IMR-90 (cell line): Measurements from ENCODE around the gene DHH.

Source experiments
- CEBPB ChIP-seq: IDR thresholded peaks from 2 replicates; pipeline ENCODE4 v1.6.1; 2012; ENCODE audit warnings: low read depth, low read length, improper control_type of control experiment
- ELK1 ChIP-seq: fragments of 150-350 bp; IDR thresholded peaks from 2 replicates; pipeline ENCODE4 v1.6.1; 2016; ENCODE audit warnings: low read depth, mild to moderate bottlenecking, low read length, moderate library complexity, borderline replicate concordance
- FOS ChIP-seq: fragments of 150-350 bp; IDR thresholded peaks from 2 replicates; pipeline ENCODE4 v1.6.1; 2016; ENCODE audit warnings: low read depth, low read length
- MAFK ChIP-seq: IDR thresholded peaks from 2 replicates; pipeline ENCODE4 v1.6.1; 2012; ENCODE audit warnings: low read depth, low read length, improper control_type of control experiment
- POLR2A ChIP-seq: IDR thresholded peaks from 2 replicates; pipeline ENCODE4 v1.6.1; 2012; ENCODE audit warnings: mild to moderate bottlenecking, low read depth, low read length
- RAD21 ChIP-seq: IDR thresholded peaks from 2 replicates; pipeline ENCODE4 v1.6.1; 2012; ENCODE audit warnings: low read length, improper control_type of control experiment
- RFX5 ChIP-seq: IDR thresholded peaks from 2 replicates; pipeline ENCODE4 v1.8.0; 2012; ENCODE audit warnings: low read depth, mild to moderate bottlenecking, low read length, moderate library complexity
- SMC3 ChIP-seq: fragments of 150-350 bp; IDR thresholded peaks from 2 replicates; pipeline ENCODE4 v1.6.1; 2016; ENCODE audit warnings: low read depth, mild to moderate bottlenecking, antibody characterized with exemption, low read length, moderate library complexity
- TF ChIP-seq, protein P1 (sequence below): conservative IDR thresholded peaks from 2 replicates; pipeline ENCODE4 v1.5.1; 2012; ENCODE audit warnings: mild to moderate bottlenecking, low read depth, low read length, improper control_type of control experiment
- TF ChIP-seq, protein P2 (sequence below): fragments of 150-350 bp; IDR thresholded peaks from 2 replicates; pipeline ENCODE4 v1.6.1; 2017; ENCODE audit warnings: mild to moderate bottlenecking, antibody characterized with exemption, low read length, low read depth

GRCh38 chr12:49052451-49053208 lies 42.0 kb downstream of the DHH start:
- no peak for TF ChIP-seq CEBPB
- TF ChIP-seq, protein P1, sequence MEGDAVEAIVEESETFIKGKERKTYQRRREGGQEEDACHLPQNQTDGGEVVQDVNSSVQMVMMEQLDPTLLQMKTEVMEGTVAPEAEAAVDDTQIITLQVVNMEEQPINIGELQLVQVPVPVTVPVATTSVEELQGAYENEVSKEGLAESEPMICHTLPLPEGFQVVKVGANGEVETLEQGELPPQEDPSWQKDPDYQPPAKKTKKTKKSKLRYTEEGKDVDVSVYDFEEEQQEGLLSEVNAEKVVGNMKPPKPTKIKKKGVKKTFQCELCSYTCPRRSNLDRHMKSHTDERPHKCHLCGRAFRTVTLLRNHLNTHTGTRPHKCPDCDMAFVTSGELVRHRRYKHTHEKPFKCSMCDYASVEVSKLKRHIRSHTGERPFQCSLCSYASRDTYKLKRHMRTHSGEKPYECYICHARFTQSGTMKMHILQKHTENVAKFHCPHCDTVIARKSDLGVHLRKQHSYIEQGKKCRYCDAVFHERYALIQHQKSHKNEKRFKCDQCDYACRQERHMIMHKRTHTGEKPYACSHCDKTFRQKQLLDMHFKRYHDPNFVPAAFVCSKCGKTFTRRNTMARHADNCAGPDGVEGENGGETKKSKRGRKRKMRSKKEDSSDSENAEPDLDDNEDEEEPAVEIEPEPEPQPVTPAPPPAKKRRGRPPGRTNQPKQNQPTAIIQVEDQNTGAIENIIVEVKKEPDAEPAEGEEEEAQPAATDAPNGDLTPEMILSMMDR, result no peak
- TF ChIP-seq FOS, result no peak
- no peak for TF ChIP-seq POLR2A
- TF ChIP-seq ELK1, result no peak
- TF ChIP-seq MAFK, result no peak
- no peak for TF ChIP-seq SMC3
- no peak for TF ChIP-seq RAD21
- no peak for TF ChIP-seq RFX5
- TF ChIP-seq, protein P2, sequence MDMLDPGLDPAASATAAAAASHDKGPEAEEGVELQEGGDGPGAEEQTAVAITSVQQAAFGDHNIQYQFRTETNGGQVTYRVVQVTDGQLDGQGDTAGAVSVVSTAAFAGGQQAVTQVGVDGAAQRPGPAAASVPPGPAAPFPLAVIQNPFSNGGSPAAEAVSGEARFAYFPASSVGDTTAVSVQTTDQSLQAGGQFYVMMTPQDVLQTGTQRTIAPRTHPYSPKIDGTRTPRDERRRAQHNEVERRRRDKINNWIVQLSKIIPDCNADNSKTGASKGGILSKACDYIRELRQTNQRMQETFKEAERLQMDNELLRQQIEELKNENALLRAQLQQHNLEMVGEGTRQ, result no peak
